HL-60/S4 treated with phorbol 12-myristate 13-acetate at 8.2 ng/mL for 4 days and 3 days (cell line): ENCODE data around the gene SPNS3.

Source experiments
- in situ Hi-C: fragments of 300-500 bp; cut with MboI; formaldehyde crosslinking; loops from 2 replicates; pipeline ENCODE4 v1.15.0; 2022; ENCODE audit warnings: low sequenced_read_pairs

The SPNS3 gene

DNA sequence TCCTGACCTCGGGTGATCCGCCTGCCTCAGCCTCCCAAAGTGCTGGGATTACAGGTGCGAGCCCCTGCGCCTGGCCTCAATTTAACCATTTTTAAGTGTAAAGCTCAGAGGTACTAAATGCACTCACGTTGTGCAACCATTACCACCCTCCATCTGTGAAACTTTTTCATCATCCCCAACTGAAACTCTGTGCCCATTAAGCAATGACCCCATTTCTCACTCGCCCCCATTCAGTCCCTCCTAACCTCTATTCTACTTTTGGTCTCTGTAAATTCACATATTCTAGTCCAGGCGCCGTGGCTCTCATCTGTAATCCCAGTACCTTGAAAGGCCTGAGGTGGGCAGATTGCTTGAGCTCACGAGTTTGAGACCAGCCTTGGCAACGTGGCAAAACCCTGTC, 8.3 kb upstream of the SPNS3 start:
- in situ Hi-C loops: no loop called here

GRCh38 chr17:4426499-4427208, 7.1 kb upstream of the SPNS3 start:
- in situ Hi-C loops: no loop called here

DNA sequence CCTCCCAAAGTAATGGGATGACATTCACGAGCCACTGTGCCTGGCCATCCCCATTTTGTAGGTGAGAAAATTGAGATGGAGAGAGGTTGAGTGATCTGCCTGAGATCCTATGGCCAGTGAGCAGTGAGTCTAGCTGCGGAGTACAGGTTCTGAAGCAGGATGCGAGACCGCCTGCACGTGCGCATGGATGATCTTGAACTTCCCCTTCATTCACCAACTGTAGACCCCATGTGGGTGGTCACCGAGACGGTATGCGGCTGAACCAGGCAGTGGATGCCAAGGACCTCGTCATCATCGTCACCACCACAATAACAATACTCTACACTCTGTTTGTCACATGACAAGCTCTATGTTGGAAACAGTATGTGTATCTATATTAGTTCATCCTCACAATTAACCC, 6.2 kb upstream of the SPNS3 start:
- in situ Hi-C loops: no loop called here

GRCh38 chr17:4436381-4436780, 2.6 kb downstream of the SPNS3 start:
- in situ Hi-C loops: no loop called here

DNA sequence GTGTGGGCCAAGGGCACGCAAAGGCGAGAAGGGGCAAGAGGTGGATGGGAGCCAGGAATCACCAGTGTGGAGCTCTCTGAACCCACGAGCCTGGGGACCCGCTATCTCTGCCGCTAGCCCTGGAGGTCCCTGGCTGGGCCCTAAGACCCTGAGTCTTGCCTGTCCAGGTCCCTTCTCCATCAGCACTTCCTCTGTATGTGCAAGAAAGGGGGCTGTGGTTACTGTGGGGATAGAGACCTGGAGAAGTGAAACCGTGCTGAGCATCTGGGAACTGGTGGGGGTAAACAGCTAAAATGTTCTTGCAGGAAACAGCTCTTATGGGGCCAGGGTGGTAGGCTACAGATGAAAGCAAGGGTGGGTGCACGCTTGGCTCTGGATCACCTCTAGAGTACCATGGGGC, 3.1 kb downstream of the SPNS3 start:
- in situ Hi-C loops: no loop called here

- in situ Hi-C loops: no loop called here
Observed at GRCh38 chr17:4438162-4438944, 4.6 kb downstream of the SPNS3 start.

DNA sequence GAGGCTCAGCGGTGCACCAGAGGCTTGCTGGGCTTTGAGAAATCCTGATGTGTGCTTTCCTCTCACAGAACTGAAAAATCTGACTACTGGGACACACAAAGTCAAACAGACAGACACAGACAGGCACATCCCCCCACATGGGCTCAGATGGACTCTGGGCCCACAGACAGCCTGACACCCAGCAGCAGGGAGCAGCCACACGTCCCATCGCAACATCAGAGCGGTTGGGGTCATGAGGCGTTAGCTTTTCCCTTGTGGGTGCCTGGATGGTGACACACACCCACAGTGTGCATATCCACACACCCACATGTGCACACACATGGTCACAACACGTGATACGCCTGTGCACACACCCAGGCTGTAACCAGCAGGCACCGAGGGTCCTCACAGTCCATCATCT, 6.3 kb downstream of the SPNS3 start:
- in situ Hi-C loops: no loop called here

GRCh38 chr17:4440690-4441686, 7.2 kb downstream of the SPNS3 start:
- in situ Hi-C loops: no loop called here

DNA sequence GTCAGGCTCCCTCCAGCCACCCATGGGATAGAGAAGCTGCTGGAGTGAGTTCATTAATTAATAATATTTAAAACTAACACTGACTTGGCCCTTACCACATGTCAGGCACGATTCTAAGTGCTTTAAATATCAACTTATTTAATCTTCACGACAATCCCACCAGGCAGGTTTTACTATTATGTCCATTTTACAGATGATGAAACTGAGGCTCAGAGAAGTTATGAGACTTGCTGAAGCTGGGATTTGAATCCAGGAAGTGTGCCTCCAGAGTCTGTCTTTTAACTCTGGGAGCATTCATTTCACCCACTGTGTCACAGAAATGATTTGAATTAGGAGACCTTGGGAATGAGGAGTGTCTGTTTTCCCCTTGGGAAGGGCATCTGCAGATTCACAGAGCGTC, 8.8 kb downstream of the SPNS3 start:
- in situ Hi-C loops: no loop called here

- in situ Hi-C loops: no loop called here
Observed at GRCh38 chr17:4443476-4443875, 9.7 kb downstream of the SPNS3 start.

DNA sequence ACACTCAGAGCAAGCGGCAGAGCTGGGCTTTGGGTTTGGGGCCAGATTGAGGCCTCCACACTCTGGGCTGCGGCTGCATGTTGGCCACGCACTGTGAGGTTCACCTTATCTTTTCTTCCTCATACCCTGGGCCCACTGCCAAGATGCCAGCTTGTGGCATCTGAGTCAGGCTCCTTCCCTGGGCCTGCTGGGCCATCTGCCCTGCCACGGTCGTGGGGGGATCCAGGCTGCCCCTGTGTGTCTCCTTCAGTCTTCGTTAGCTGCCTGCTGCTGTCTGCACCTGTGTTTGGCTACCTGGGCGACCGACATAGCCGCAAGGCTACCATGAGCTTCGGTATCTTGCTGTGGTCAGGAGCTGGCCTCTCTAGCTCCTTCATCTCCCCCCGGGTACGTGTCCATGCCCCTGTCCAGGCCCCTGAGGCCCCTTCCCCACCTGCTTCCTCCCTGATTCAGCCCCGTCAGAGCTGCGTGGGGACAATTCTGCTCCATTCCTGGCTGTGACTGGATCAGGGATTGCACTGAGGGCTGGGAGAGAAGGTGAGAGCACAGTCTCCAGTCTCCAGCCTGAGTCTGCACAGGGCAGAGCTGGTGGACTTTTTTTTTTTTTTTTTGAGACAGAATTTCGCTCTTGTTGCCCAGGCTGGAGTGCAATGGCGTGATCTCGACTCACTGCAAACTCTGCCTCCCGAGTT, 11.2 kb downstream of the SPNS3 start:
- in situ Hi-C loops: no loop called here

DNA sequence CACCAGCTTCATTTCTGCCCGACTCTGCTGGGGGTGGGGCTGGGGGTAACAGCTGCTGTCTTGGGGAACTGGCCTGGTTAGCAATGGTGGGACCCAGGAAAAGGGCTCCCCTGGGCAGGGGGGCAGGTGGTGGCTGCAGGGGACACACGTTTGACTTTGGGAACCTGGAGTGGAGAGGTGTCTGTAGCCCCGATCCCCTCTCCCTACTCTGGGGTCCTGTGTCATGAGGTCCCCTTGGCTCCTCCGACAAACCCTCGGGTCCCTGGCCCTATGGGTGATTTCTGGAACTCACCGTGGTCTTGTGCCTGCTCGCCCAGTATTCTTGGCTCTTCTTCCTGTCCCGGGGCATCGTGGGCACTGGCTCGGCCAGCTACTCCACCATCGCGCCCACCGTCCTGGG, 12.0 kb downstream of the SPNS3 start:
- in situ Hi-C loops: no loop called here

GRCh38 chr17:4446326-4447071, 12.8 kb downstream of the SPNS3 start:
- in situ Hi-C loops: no loop called here

GRCh38 chr17:4448197-4448980, 14.6 kb downstream of the SPNS3 start:
- in situ Hi-C loops: no loop called here

- in situ Hi-C loops: no loop called here
Observed at GRCh38 chr17:4449736-4450135, 16.0 kb downstream of the SPNS3 start.

- in situ Hi-C loops: no loop called here
Observed at GRCh38 chr17:4450710-4451316, 17.1 kb downstream of the SPNS3 start.

GRCh38 chr17:4453812-4454591, 20.3 kb downstream of the SPNS3 start:
- in situ Hi-C loops: no loop called here

GRCh38 chr17:4460661-4461060, 26.9 kb downstream of the SPNS3 start:
- in situ Hi-C loops: no loop called here
